Endodermal cell (in vitro differentiated cells): ENCODE measurements around the gene EARS2. TPM values are rescaled to one million over a fixed set of nuclear protein-coding genes. Genes with fewer than 3 reads are reported as not detected.
A peak's percentile ranks its signal among the peaks of the same experiment; 100 is the strongest.

ENCODE experiments used
- DNase-seq: peaks from one replicate; pipeline ENCODE4 v3.0.0-alpha.2; 2017
- H3K27ac ChIP-seq: 2 replicates; pipeline ENCODE4 v1.5.1; 2013; ENCODE audit warnings: mild to moderate bottlenecking, low read depth, low read length, moderate library complexity
- H3K27me3 ChIP-seq: 2 replicates; pipeline ENCODE4 v1.6.1; 2013; ENCODE audit warnings: mild to moderate bottlenecking, low read length, moderate library complexity; ENCODE audit not compliant: insufficient read depth, control insufficient read depth, poor library complexity, severe bottlenecking
- H3K36me3 ChIP-seq: 2 replicates; pipeline ENCODE4 v1.7.0; 2013; ENCODE audit warnings: mild to moderate bottlenecking, low read length, moderate library complexity; ENCODE audit not compliant: control insufficient read depth, insufficient read depth
- H3K4me1 ChIP-seq: one replicate; pipeline ENCODE4 v1.7.0; 2013; ENCODE audit warnings: low read length; ENCODE audit not compliant: control insufficient read depth, insufficient read depth
- H3K4me3 ChIP-seq: 2 replicates; pipeline ENCODE4 v1.5.1; 2013; ENCODE audit warnings: mild to moderate bottlenecking, low read length, moderate library complexity
- H3K9ac ChIP-seq: 2 replicates; pipeline ENCODE4 v1.6.1; 2013; ENCODE audit warnings: mild to moderate bottlenecking, low read length, moderate library complexity; ENCODE audit not compliant: poor library complexity, severe bottlenecking; ENCODE audit errors: extremely low read depth
- H3K9me3 ChIP-seq: 2 replicates; pipeline ENCODE4 v1.6.1; 2013; ENCODE audit warnings: mild to moderate bottlenecking, low read length, moderate library complexity; ENCODE audit not compliant: control insufficient read depth
- H3K27ac Mint-ChIP-seq: 2 replicates; pipeline ENCODE4 v1.8.0; 2020; ENCODE audit warnings: mixed read lengths
- H3K27me3 Mint-ChIP-seq: 2 replicates; pipeline ENCODE4 v1.8.0; 2021; ENCODE audit warnings: mild to moderate bottlenecking, mixed read lengths; ENCODE audit not compliant: insufficient read depth
- H3K36me3 Mint-ChIP-seq: 2 replicates; pipeline ENCODE4 v1.8.0; 2020; ENCODE audit warnings: low read depth, mixed read lengths
- H3K4me1 Mint-ChIP-seq: 2 replicates; pipeline ENCODE4 v1.8.0; 2020; ENCODE audit warnings: mixed read lengths
- H3K4me3 Mint-ChIP-seq: 2 replicates; pipeline ENCODE4 v1.8.0; 2020; ENCODE audit warnings: mild to moderate bottlenecking, moderate library complexity, mixed read lengths
- H3K9me3 Mint-ChIP-seq: 2 replicates; pipeline ENCODE4 v1.8.0; 2020; ENCODE audit warnings: mild to moderate bottlenecking, mixed read lengths
- WGBS, 2 experiments: methylation state at CpG; one replicate each; pipeline versions ENCODE4 v1.1.5 to v1.1.7; 2013; ENCODE audit warnings: missing lambda C conversion rate in 2 of 2, mixed read lengths in 1 of 2; ENCODE audit not compliant: insufficient coverage in 1 of 2, insufficient read length in 1 of 2; 5-methylcytosine and 5-hydroxymethylcytosine counted together
- total RNA-seq, 2 donors: library from RNA; stranded (reverse); fragmentation: NEBNext Ultra II Directional in 1 of 2; extraction: Animal tissue kit (Norgen Biotek cat#: 25700) in 1 of 2; gene quantifications; 2 replicates in 1 of 2; 3 replicates in 1 of 2; pipeline ENCODE4 v1.2.1, GENCODE V29; 2021
- TF ChIP-seq, protein P1 (sequence below): fragments of 200-600 bp; sonication (generic); conservative IDR thresholded peaks from 2 replicates; pipeline ENCODE4 v1.5.0; 2021; ENCODE audit warnings: antibody characterized with exemption, mild to moderate bottlenecking

EARS2 gene
- total RNA-seq, 2 donors from 2014 or later = 32.0 to 36.1 TPM

DNA sequence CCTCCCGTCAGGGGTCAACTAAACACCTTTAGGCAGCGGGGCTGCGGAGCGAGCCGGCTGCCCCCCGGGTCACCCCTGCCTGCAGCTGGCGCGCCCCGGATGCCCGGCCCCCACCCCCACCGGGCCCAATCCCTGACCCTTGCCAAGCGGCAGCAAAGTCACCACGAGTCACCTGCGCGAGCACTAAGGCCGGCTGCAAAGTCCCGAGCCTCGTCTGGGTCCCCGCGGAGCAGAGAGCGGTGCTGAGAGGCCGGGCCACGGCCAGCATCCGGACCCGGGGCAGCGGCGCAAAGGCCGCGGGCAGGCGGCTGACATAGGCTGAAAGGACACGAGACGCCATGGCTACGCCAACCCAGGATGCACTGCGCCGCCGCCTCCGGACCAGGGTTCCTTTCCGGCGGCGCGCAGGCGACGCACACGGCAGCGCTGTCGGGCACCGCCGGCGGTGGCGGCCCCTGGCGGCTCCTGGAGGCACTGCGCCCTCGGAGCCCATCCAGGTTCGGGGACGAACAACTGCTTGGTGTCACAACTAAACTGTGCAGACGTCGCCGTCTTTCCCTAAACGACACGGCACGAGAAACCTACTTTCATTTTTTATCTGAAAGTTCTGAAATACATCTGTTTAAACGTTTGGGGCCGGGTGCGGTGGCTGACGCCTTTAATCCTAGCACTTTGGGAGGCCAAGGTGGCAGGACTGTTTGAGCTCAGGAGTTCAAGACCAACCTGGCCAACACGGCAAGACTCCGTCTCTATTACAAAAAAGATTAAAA, 39.0 kb upstream of the EARS2 start, which contains the start of gene NDUFAB1:
NDUFAB1 (minus strand) TSS at position 366 of the 770 bp plus-strand sequence; CDS start at position 340, 26 bp downstream.
- H3K4me3 Mint-ChIP-seq = peak within 1 kb of the TSS; percentile 81
- Histone ChIP-seq H3K9ac (peak within 1 kb of the TSS; percentile 91), H3K4me1 (peaks cover 2% of the 10 kb centered on the region), H3K27ac (peak within 1 kb of the TSS; percentile 74), H3K36me3 (peaks cover 23% of the 10 kb centered on the region), H3K27me3 (no peaks in the 10 kb centered on the region), H3K9me3 (no peaks in the 10 kb centered on the region), H3K4me3 (peak within 1 kb of the TSS; percentile 100)
- TF ChIP-seq, protein P1, sequence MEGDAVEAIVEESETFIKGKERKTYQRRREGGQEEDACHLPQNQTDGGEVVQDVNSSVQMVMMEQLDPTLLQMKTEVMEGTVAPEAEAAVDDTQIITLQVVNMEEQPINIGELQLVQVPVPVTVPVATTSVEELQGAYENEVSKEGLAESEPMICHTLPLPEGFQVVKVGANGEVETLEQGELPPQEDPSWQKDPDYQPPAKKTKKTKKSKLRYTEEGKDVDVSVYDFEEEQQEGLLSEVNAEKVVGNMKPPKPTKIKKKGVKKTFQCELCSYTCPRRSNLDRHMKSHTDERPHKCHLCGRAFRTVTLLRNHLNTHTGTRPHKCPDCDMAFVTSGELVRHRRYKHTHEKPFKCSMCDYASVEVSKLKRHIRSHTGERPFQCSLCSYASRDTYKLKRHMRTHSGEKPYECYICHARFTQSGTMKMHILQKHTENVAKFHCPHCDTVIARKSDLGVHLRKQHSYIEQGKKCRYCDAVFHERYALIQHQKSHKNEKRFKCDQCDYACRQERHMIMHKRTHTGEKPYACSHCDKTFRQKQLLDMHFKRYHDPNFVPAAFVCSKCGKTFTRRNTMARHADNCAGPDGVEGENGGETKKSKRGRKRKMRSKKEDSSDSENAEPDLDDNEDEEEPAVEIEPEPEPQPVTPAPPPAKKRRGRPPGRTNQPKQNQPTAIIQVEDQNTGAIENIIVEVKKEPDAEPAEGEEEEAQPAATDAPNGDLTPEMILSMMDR = peak; percentile 99
- peaks cover 25% of the 10 kb centered on the region for H3K36me3 Mint-ChIP-seq
- peak within 1 kb of the TSS; percentile 64 for H3K27ac Mint-ChIP-seq
- no peaks in the 10 kb centered on the region for H3K27me3 Mint-ChIP-seq
- H3K4me1 Mint-ChIP-seq = peaks cover 18% of the 10 kb centered on the region
- peak; percentile 96 for DNase-seq
- 3 to 6% methylated on average over 46 to 65 of the region's 67 CpGs for WGBS, 2 experiments
- no peaks in the 10 kb centered on the region for H3K9me3 Mint-ChIP-seq

DNA sequence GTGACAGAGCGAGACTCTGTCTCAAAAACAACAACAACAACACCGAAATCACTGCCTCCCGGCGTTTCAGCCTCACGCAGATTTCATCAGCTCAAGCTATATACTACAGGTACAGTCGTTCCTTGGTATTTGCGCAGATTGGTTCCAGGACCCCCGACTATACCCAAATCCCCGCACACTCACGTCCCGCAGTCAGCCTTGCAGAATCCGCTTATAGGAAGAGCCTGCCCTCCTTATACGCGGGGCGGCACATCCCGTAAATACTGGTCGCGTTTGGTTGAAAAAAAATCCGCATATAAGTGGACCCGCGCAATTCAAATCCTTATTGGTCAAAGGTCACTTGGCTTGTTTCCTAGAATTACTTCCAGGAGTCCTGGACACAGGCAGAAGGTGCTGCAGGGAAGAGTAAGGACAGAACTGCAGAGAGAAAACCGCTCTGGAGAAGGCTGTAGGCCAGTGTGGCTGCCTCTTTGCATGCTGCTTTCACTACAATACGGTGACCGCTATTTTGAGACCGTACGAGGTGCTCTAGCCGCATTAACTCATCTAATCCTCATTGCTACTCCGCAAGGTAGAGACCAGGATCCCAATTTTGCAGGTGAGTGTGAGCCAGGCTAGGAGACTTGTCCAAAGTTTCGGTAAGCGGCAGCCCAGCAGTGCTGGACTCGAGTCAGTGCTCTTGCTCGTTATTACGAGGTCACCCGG, 38.2 kb upstream of the EARS2 start:
- TF ChIP-seq, protein P1 = no peak
- no peaks in the 10 kb centered on the region for H3K27me3 Mint-ChIP-seq

DNA sequence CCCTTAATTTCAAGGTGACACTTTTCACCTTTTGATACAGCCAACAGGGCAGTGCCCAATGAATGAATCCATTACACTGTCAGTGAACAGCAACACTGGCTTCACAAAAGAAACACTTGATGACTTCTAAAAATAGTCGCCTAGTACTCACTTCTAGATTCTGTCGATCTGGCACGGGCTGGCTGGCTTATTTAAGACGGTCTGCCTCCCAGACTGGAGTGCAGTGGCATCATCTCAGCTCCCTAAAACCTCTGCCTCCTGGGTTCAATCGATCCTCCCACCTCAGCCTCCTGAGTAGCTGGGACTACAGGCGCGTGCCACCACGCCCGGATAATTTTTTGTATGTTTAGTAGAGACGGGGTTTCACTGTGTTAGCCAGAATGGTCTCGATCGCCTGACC, 37.0 kb upstream of the EARS2 start:
- Mint-ChIP-seq H3K4me3 (peak overlapping the region; percentile 81), H3K9me3 (no peaks in the 10 kb centered on the region)

More for the DNA sequence above, 38.2 kb upstream of the EARS2 start:
- Histone ChIP-seq H3K4me1 (peaks cover 2% of the 10 kb centered on the region), H3K27ac (peak overlapping the region; percentile 74), H3K4me3 (peak overlapping the region; percentile 100), H3K9me3 (no peaks in the 10 kb centered on the region), H3K27me3 (no peaks in the 10 kb centered on the region), H3K36me3 (peaks cover 30% of the 10 kb centered on the region), H3K9ac (peak overlapping the region; percentile 91)
- Mint-ChIP-seq H3K4me1 (peaks cover 14% of the 10 kb centered on the region), H3K4me3 (peak overlapping the region; percentile 81), H3K27ac (peak overlapping the region; percentile 58), H3K36me3 (peaks cover 29% of the 10 kb centered on the region), H3K9me3 (no peaks in the 10 kb centered on the region)
- 21 to 34% methylated on average over 20 to 34 of the region's 34 CpGs for WGBS, 2 experiments
- DNase-seq = no peak

More for the DNA sequence above, 37.0 kb upstream of the EARS2 start:
- Histone ChIP-seq H3K9ac (no peak overlapping the region), H3K4me1 (peaks cover 2% of the 10 kb centered on the region), H3K4me3 (no peak overlapping the region), H3K9me3 (no peaks in the 10 kb centered on the region), H3K27ac (no peak overlapping the region), H3K36me3 (peaks cover 42% of the 10 kb centered on the region), H3K27me3 (no peaks in the 10 kb centered on the region)
- Mint-ChIP-seq H3K36me3 (peaks cover 38% of the 10 kb centered on the region), H3K27me3 (no peaks in the 10 kb centered on the region), H3K4me1 (peaks cover 9% of the 10 kb centered on the region), H3K27ac (no peak overlapping the region)
- TF ChIP-seq, protein P1 = no peak
- 96 to 97% methylated on average over 11 to 12 of the region's 12 CpGs for WGBS, 2 experiments
- no peak for DNase-seq
